ENCODE measurements around the gene C14orf132.

Gene C14orf132

DNA sequence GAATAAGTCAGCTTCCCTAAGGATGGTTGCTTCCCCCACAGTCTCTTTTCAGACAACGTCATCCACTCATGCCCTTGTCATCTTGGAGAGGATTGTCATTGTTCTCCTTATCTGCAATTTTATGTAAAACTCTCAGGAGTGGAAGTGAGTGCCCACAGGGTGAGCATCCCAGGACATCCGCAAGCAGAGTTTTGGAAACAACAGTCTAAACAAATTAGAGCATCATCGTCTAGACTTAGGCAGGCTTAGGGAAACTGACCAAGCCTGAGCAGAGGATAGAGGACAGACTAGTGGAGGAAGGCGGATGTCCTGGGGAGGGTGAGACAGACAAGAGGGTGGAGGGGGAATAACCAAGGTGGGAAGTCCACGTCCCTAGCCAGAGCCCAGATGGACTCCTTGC, 101.8 kb downstream of the C14orf132 start:
- peaks cover 0 to 6% of the 10 kb centered on the region in 2 donors for H3K9me3 Mint-ChIP-seq
- H3K4me3 Mint-ChIP-seq: no peak overlapping the region
- H3K36me3 Mint-ChIP-seq (ENCODE audit: insufficient read depth): no peaks in the 10 kb centered on the region
- no peak overlapping the region for H3K27ac Mint-ChIP-seq
- no peaks in the 10 kb centered on the region for H3K4me1 Mint-ChIP-seq (ENCODE audit: low read depth in 2 of 2)
- peaks cover 32 to 39% of the 10 kb centered on the region in 2 donors for H3K27me3 Mint-ChIP-seq
- ATAC-seq (replicated peaks) (no peak), DNase-seq (no peak)
